Measurements from ENCODE around the gene GMDS. TPM values are rescaled to one million over a fixed set of nuclear protein-coding genes. Genes with fewer than 3 reads are reported as not detected.

GMDS gene
- total RNA-seq, 1 experiment from 2014 or later = 35.0 TPM

DNA sequence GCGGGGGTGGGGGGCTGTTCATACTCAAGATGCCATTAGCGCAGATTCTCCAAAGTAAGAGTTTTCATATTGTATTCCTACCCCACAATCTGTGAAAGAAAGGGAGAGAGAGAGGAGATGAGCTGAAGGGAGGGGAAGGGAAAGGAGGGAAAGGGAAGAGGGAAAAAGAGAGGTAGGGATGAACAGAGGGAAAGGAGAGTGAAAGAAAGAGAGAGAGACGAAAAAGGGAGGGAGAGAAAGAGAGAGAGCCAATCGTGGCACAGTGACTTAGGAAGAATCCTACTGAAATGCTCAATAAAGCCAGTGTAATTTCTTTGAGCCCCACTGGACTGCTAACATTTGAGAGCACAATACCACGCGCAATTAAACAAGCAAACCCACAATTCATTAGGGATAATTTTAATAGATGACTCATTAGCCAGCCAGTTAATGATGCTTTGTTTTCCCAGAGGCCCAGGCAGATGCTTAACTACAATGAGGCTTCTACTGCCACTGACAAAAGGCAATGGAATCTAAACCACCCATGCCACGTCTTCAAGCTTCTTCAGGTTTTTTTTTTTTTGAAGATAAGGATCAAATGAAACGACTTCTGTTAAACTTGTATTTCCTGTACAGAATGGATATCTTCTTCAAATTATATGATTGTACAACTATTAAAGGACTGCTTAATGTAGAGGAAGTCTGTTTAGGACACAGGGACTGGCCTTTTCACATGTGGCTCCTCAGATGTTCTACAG is 328.9 kb downstream of the GMDS start (continued):
- TF ChIP-seq, protein P1, sequence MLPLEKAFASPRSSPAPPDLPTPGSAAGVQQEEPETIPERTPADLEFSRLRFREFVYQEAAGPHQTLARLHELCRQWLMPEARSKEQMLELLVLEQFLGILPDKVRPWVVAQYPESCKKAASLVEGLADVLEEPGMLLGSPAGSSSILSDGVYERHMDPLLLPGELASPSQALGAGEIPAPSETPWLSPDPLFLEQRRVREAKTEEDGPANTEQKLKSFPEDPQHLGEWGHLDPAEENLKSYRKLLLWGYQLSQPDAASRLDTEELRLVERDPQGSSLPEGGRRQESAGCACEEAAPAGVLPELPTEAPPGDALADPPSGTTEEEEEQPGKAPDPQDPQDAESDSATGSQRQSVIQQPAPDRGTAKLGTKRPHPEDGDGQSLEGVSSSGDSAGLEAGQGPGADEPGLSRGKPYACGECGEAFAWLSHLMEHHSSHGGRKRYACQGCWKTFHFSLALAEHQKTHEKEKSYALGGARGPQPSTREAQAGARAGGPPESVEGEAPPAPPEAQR (CRISPR knock-in tag; IDR thresholded peaks at IDR 0.05) = no peak
- TF ChIP-seq EMX1 (CRISPR knock-in tag; IDR thresholded peaks at IDR 0.05) (no peak), MXD4 (CRISPR knock-in tag; IDR thresholded peaks at IDR 0.05; ENCODE audit: borderline replicate concordance) (no peak), ZNF263 (CRISPR knock-in tag; IDR thresholded peaks at IDR 0.05; ENCODE audit: low read depth) (no peak)
- TF ChIP-seq, protein P2, sequence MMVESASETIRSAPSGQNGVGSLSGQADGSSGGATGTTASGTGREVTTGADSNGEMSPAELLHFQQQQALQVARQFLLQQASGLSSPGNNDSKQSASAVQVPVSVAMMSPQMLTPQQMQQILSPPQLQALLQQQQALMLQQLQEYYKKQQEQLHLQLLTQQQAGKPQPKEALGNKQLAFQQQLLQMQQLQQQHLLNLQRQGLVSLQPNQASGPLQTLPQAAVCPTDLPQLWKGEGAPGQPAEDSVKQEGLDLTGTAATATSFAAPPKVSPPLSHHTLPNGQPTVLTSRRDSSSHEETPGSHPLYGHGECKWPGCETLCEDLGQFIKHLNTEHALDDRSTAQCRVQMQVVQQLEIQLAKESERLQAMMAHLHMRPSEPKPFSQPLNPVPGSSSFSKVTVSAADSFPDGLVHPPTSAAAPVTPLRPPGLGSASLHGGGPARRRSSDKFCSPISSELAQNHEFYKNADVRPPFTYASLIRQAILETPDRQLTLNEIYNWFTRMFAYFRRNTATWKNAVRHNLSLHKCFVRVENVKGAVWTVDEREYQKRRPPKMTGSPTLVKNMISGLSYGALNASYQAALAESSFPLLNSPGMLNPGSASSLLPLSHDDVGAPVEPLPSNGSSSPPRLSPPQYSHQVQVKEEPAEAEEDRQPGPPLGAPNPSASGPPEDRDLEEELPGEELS (CRISPR knock-in tag; IDR thresholded peaks at IDR 0.05) = no peak

DNA sequence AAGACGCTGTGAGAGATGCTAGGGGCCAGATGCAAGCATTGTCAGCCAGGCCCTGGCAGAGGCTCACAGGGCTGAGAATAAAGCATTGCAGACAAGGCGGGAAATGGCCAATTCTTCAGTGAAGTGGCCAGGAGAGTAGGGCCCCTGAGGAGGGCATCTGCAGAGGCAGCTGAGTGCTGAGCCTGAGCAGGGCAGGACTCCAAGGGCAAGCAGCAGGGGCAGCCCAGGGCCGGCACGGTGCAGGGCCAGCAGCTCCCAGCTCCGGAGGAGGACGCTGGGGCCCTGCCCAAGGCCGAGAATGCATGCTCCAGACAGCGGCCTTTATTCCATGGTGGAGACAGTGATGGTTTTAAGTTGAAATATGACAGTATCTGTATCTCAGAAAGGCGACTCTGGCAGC is 330.2 kb downstream of the GMDS start:
- Mint-ChIP-seq H3K36me3 (no peaks in the 10 kb centered on the region), H3K27me3 (ENCODE audit: low read depth) (no peaks in the 10 kb centered on the region), H3K4me1 (peaks cover 40% of the 10 kb centered on the region), H3K9me3 (no peaks in the 10 kb centered on the region), H3K4me3 (no peak overlapping the region), H3K27ac (no peak overlapping the region)
- CTCF ChIA-PET = no interaction called here
- POLR2A ChIA-PET = no interaction called here
- DNase-seq (ENCODE audit: low spot score) (no peak), ATAC-seq (no peak)
- no peak for TF ChIP-seq ZNF263 (CRISPR knock-in tag; IDR thresholded peaks at IDR 0.05; ENCODE audit: low read depth)
- TF ChIP-seq, protein P1 (CRISPR knock-in tag; IDR thresholded peaks at IDR 0.05) = no peak
- TF ChIP-seq OVOL2 (CRISPR knock-in tag; IDR thresholded peaks at IDR 0.05; ENCODE audit: borderline replicate concordance) = no peak
- TF ChIP-seq, protein P3, sequence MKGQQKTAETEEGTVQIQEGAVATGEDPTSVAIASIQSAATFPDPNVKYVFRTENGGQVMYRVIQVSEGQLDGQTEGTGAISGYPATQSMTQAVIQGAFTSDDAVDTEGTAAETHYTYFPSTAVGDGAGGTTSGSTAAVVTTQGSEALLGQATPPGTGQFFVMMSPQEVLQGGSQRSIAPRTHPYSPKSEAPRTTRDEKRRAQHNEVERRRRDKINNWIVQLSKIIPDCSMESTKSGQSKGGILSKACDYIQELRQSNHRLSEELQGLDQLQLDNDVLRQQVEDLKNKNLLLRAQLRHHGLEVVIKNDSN (CRISPR knock-in tag; IDR thresholded peaks at IDR 0.05) = no peak
- TF ChIP-seq, protein P4, sequence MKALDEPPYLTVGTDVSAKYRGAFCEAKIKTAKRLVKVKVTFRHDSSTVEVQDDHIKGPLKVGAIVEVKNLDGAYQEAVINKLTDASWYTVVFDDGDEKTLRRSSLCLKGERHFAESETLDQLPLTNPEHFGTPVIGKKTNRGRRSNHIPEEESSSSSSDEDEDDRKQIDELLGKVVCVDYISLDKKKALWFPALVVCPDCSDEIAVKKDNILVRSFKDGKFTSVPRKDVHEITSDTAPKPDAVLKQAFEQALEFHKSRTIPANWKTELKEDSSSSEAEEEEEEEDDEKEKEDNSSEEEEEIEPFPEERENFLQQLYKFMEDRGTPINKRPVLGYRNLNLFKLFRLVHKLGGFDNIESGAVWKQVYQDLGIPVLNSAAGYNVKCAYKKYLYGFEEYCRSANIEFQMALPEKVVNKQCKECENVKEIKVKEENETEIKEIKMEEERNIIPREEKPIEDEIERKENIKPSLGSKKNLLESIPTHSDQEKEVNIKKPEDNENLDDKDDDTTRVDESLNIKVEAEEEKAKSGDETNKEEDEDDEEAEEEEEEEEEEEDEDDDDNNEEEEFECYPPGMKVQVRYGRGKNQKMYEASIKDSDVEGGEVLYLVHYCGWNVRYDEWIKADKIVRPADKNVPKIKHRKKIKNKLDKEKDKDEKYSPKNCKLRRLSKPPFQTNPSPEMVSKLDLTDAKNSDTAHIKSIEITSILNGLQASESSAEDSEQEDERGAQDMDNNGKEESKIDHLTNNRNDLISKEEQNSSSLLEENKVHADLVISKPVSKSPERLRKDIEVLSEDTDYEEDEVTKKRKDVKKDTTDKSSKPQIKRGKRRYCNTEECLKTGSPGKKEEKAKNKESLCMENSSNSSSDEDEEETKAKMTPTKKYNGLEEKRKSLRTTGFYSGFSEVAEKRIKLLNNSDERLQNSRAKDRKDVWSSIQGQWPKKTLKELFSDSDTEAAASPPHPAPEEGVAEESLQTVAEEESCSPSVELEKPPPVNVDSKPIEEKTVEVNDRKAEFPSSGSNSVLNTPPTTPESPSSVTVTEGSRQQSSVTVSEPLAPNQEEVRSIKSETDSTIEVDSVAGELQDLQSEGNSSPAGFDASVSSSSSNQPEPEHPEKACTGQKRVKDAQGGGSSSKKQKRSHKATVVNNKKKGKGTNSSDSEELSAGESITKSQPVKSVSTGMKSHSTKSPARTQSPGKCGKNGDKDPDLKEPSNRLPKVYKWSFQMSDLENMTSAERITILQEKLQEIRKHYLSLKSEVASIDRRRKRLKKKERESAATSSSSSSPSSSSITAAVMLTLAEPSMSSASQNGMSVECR (CRISPR knock-in tag; IDR thresholded peaks at IDR 0.05; ENCODE audit: borderline replicate concordance) = no peak
- no peak for TF ChIP-seq RELA (CRISPR knock-in tag; IDR thresholded peaks at IDR 0.05; ENCODE audit: borderline replicate concordance)
- TF ChIP-seq, protein P5, sequence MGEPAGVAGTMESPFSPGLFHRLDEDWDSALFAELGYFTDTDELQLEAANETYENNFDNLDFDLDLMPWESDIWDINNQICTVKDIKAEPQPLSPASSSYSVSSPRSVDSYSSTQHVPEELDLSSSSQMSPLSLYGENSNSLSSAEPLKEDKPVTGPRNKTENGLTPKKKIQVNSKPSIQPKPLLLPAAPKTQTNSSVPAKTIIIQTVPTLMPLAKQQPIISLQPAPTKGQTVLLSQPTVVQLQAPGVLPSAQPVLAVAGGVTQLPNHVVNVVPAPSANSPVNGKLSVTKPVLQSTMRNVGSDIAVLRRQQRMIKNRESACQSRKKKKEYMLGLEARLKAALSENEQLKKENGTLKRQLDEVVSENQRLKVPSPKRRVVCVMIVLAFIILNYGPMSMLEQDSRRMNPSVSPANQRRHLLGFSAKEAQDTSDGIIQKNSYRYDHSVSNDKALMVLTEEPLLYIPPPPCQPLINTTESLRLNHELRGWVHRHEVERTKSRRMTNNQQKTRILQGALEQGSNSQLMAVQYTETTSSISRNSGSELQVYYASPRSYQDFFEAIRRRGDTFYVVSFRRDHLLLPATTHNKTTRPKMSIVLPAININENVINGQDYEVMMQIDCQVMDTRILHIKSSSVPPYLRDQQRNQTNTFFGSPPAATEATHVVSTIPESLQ (CRISPR knock-in tag; IDR thresholded peaks at IDR 0.05) = no peak
- no peak for TF ChIP-seq TCF7 (CRISPR knock-in tag; IDR thresholded peaks at IDR 0.05; ENCODE audit: low read depth)
- TF ChIP-seq, protein P6, sequence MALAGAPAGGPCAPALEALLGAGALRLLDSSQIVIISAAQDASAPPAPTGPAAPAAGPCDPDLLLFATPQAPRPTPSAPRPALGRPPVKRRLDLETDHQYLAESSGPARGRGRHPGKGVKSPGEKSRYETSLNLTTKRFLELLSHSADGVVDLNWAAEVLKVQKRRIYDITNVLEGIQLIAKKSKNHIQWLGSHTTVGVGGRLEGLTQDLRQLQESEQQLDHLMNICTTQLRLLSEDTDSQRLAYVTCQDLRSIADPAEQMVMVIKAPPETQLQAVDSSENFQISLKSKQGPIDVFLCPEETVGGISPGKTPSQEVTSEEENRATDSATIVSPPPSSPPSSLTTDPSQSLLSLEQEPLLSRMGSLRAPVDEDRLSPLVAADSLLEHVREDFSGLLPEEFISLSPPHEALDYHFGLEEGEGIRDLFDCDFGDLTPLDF (CRISPR knock-in tag; IDR thresholded peaks at IDR 0.05) = no peak
- TF ChIP-seq JAZF1 (CRISPR knock-in tag; IDR thresholded peaks at IDR 0.05) = no peak
- TF ChIP-seq, protein P7, sequence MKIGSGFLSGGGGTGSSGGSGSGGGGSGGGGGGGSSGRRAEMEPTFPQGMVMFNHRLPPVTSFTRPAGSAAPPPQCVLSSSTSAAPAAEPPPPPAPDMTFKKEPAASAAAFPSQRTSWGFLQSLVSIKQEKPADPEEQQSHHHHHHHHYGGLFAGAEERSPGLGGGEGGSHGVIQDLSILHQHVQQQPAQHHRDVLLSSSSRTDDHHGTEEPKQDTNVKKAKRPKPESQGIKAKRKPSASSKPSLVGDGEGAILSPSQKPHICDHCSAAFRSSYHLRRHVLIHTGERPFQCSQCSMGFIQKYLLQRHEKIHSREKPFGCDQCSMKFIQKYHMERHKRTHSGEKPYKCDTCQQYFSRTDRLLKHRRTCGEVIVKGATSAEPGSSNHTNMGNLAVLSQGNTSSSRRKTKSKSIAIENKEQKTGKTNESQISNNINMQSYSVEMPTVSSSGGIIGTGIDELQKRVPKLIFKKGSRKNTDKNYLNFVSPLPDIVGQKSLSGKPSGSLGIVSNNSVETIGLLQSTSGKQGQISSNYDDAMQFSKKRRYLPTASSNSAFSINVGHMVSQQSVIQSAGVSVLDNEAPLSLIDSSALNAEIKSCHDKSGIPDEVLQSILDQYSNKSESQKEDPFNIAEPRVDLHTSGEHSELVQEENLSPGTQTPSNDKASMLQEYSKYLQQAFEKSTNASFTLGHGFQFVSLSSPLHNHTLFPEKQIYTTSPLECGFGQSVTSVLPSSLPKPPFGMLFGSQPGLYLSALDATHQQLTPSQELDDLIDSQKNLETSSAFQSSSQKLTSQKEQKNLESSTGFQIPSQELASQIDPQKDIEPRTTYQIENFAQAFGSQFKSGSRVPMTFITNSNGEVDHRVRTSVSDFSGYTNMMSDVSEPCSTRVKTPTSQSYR (CRISPR knock-in tag; IDR thresholded peaks at IDR 0.05) = no peak
- TF ChIP-seq, protein P2 (CRISPR knock-in tag; IDR thresholded peaks at IDR 0.05) = no peak

Measured in WTC11 (cell line).